Ectodermal cell (in vitro differentiated cells): ENCODE results near the gene KRTAP5-6.
"Not testable (repeated sequence)": the region's sequence is repeated elsewhere in the genome, so short reads cannot be mapped to it uniquely, and the experiment has no call there.

Experiments used
- H3K27ac ChIP-seq: 2 replicates; pipeline ENCODE4 v1.7.0; 2013; ENCODE audit warnings: mild to moderate bottlenecking, low read depth, low read length; ENCODE audit not compliant: insufficient read depth, poor library complexity, severe bottlenecking
- H3K27me3 ChIP-seq: 2 replicates; pipeline ENCODE4 v1.7.0; 2013; ENCODE audit warnings: mild to moderate bottlenecking, low read length; ENCODE audit not compliant: insufficient read depth, control insufficient read depth, poor library complexity, severe bottlenecking
- H3K36me3 ChIP-seq: one replicate; pipeline ENCODE4 v1.7.0; 2013; ENCODE audit warnings: low read length; ENCODE audit not compliant: control insufficient read depth, insufficient read depth
- H3K4me1 ChIP-seq: one replicate; pipeline ENCODE4 v1.7.0; 2013; ENCODE audit warnings: low read length; ENCODE audit not compliant: control insufficient read depth, insufficient read depth
- H3K4me3 ChIP-seq: 2 replicates; pipeline ENCODE4 v1.7.0; 2013; ENCODE audit warnings: low read depth, low read length, control low read depth; ENCODE audit not compliant: insufficient read depth
- H3K9me3 ChIP-seq: 2 replicates; pipeline ENCODE4 v1.7.0; 2013; ENCODE audit warnings: mild to moderate bottlenecking, low read length, moderate library complexity; ENCODE audit not compliant: control insufficient read depth
- WGBS, 2 experiments: methylation state at CpG; one replicate each; pipeline ENCODE4 v1.1.7; 2013; ENCODE audit warnings: missing lambda C conversion rate in 2 of 2; 5-methylcytosine and 5-hydroxymethylcytosine counted together

Gene KRTAP5-6

DNA sequence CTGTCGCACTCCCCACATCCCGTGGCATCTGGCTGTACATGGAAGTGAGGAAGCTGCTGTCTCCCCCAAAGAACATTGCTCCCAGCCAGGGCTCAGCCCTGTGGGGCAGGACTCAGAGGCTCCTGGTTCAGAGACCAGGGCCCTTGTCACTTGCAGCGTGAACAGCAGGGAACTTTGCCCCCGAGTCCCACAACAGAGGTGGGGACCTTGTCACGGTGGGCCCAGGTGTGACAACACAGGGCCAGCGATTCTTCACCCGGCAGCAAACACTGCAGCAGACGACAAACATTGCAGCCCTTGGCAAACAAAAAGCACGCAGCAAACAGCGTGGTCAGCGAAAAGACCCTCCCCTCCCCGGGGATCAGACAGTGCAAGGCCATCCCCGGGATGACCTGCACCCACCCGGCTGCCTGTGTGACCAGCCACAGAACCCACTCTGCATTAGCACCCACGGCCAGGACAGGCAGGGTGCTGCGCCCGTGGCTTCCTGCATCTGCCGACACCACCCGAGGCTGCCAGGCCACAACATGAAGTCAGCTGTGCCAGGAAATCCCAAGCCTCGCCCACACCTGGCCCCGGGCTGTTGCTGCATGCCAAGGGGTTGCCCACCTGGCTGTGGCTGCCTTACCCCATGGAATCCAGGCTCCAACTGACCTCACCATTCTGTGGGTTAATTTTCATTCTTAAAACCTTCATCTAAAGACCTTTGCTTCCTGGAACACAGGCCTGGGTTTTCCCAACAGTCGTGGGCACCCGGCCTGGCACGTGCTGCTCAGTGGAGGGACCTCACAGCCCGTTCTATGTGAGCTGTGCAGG is 35.3 kb upstream of the KRTAP5-6 start:
- WGBS, 2 experiments: 83 to 95% methylated on average over 13 to 14 of the region's 25 CpGs
- not testable (repeated sequence) for H3K27me3 ChIP-seq, H3K4me3 ChIP-seq, H3K9me3 ChIP-seq, H3K36me3 ChIP-seq, H3K4me1 ChIP-seq, H3K27ac ChIP-seq

- H3K4me3 ChIP-seq, H3K36me3 ChIP-seq, H3K4me1 ChIP-seq, H3K27ac ChIP-seq, H3K9me3 ChIP-seq, H3K27me3 ChIP-seq: not testable (repeated sequence)
- 80 to 81% methylated on average over 15 to 17 of the region's 18 CpGs for WGBS, 2 experiments
These were observed 34.2 kb upstream of the KRTAP5-6 start for GRCh38 chr11:1662699-1663283.

GRCh38 chr11:1665313-1665712 is 31.7 kb upstream of the KRTAP5-6 start:
- Histone ChIP-seq H3K4me1 (peaks cover 11% of the 10 kb centered on the region), H3K36me3 (no peaks in the 10 kb centered on the region), H3K27ac (no peak overlapping the region), H3K9me3 (no peaks in the 10 kb centered on the region), H3K27me3 (no peaks in the 10 kb centered on the region), H3K4me3 (no peak overlapping the region)
- 96 to 97% methylated on average over 5 to 6 of the region's 8 CpGs for WGBS, 2 experiments

GRCh38 chr11:1667121-1667850 is 29.7 kb upstream of the KRTAP5-6 start:
- no peak overlapping the region for H3K27ac ChIP-seq
- WGBS, 2 experiments: 88 to 92% methylated on average over 24 of the region's 24 CpGs
- H3K4me3 ChIP-seq: no peak overlapping the region
- no peaks in the 10 kb centered on the region for H3K9me3 ChIP-seq
- peaks cover 11% of the 10 kb centered on the region for H3K4me1 ChIP-seq
- no peaks in the 10 kb centered on the region for H3K27me3 ChIP-seq
- no peaks in the 10 kb centered on the region for H3K36me3 ChIP-seq

- H3K9me3 ChIP-seq: no peaks in the 10 kb centered on the region
- WGBS, 2 experiments: 60 to 65% methylated on average over 16 of the region's 16 CpGs
- no peaks in the 10 kb centered on the region for H3K36me3 ChIP-seq
- H3K4me1 ChIP-seq: peaks cover 11% of the 10 kb centered on the region
- H3K27ac ChIP-seq: no peak overlapping the region
- H3K27me3 ChIP-seq: no peaks in the 10 kb centered on the region
- H3K4me3 ChIP-seq: no peak overlapping the region
These were observed 29.1 kb upstream of the KRTAP5-6 start for GRCh38 chr11:1667906-1668305.

DNA sequence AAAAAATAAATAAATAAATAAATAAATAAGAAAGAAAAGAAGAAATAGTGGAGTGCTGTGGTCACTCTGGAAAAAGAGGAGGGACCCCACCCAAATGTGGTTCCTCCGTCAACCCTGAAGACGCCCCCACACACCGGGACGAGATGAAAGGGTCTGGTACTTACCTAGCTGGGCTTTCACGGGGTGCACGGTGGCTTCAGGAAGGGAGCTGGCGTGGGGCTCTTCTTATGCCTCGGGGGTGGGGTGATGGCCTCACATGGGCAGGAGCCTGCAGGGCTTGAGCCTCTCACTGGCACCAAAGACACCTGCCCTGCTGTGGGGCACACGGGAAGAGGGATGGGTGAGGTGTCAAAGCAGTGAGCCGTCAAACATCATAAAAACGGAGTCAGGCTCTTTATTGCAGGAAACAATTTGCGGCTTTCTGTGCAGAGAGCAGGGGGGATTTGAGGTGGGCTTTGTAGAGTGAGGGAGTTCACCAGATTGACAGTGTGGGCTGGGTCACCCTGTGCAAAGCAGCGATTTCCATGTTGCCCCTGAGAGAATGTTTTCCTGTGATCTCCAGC is 28.0 kb upstream of the KRTAP5-6 start:
- peaks cover 11% of the 10 kb centered on the region for H3K4me1 ChIP-seq
- no peaks in the 10 kb centered on the region for H3K36me3 ChIP-seq
- no peak overlapping the region for H3K4me3 ChIP-seq
- no peaks in the 10 kb centered on the region for H3K27me3 ChIP-seq
- WGBS, 2 experiments: 90 to 91% methylated on average over 13 of the region's 13 CpGs
- no peak overlapping the region for H3K27ac ChIP-seq
- H3K9me3 ChIP-seq: no peaks in the 10 kb centered on the region

GRCh38 chr11:1669546-1670218 is 27.3 kb upstream of the KRTAP5-6 start:
- no peaks in the 10 kb centered on the region for H3K36me3 ChIP-seq
- H3K27ac ChIP-seq: no peak overlapping the region
- H3K4me1 ChIP-seq: peaks cover 13% of the 10 kb centered on the region
- H3K4me3 ChIP-seq: no peak overlapping the region
- no peaks in the 10 kb centered on the region for H3K27me3 ChIP-seq
- WGBS, 2 experiments: 87 to 89% methylated on average over 21 of the region's 21 CpGs
- H3K9me3 ChIP-seq: no peaks in the 10 kb centered on the region

DNA sequence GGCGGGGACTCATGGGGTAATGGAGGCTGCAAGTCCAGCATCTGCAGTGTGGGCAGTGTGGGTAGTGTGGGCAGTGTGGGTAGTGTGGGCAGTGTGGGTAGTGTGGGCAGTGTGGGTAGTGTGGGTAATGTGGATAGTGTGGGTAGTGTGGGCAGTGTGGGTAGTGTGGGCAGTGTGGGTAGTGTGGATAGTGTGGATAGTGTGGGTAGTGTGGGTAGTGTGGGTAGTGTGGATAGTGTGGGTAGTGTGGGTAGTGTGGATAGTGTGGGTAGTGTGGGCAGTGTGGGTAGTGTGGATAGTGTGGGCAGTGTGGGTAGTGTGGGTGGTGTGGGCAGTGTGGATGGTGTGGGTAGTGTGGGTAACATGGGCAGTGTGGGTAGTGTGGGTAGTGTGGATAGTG is 26.5 kb upstream of the KRTAP5-6 start:
- peaks cover 13% of the 10 kb centered on the region for H3K4me1 ChIP-seq
- not testable (repeated sequence) for H3K36me3 ChIP-seq, H3K27me3 ChIP-seq, H3K9me3 ChIP-seq, H3K27ac ChIP-seq, H3K4me3 ChIP-seq
- WGBS, 2 experiments: 93 to 96% methylated on average over 1 of the region's 1 CpG

GRCh38 chr11:1670905-1671371 is 26.1 kb upstream of the KRTAP5-6 start:
- peaks cover 13% of the 10 kb centered on the region for H3K4me1 ChIP-seq
- H3K36me3 ChIP-seq: no peaks in the 10 kb centered on the region
- no peak overlapping the region for H3K4me3 ChIP-seq
- H3K27me3 ChIP-seq: no peaks in the 10 kb centered on the region
- H3K9me3 ChIP-seq: no peaks in the 10 kb centered on the region
- H3K27ac ChIP-seq: no peak overlapping the region
- WGBS, 2 experiments: 90 to 94% methylated on average over 11 of the region's 11 CpGs
